ENCODE results near the gene CD59.
A peak's percentile ranks its signal among the peaks of the same experiment; 100 is the strongest.

The CD59 gene

DNA sequence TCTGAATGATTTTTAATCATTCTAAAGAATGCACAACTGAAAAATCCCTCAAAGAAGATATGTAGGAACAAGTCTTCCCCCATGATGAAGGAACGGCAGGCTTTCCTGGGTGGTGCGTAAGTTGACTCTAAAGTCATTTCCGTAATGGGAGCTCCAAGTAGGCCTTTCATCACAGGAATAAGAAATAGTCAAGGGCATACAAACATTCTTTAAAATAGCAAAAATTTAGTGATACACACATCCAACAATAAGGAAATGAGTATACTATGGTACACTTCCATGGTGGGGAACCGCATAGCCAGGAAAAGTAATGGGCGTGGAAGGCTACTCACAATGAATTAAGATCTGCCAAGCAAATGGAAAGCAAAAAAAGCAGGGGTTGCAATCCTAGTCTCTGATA, 10.7 kb downstream of the CD59 start:
- peaks cover 0 to 16% (median 14%) of the 10 kb centered on the region in 4 experiments for H3K36me3 ChIP-seq (ENCODE audit: control insufficient read depth in 4 of 4, insufficient read depth in 4 of 4, low read length in 3 of 4)
- DNase-seq, result no peak
- ChIA-PET POLR2A (no interaction called here), CTCF (interaction anchor here (2.7 to 12.6 kb wide), 2 partner anchors 10 to 17 kb away, joined by 14 to 142 read pairs; partner anchors contain the start of gene CD59)
- peaks cover 5 to 48% (median 31%) of the 10 kb centered on the region in 4 experiments for H3K4me1 ChIP-seq (ENCODE audit: control extremely low read depth in 1 of 4, control insufficient read depth in 4 of 4, insufficient read depth in 4 of 4, low read length in 3 of 4)
- H3K9me3 ChIP-seq (ENCODE audit: control extremely low read depth in 1 of 5, control insufficient read depth in 4 of 5, insufficient read depth in 2 of 5, low read depth in 1 of 5, low read length in 4 of 5), result no peaks in the 10 kb centered on the region
- 62% methylated on average over 3 of the region's 5 CpGs for WGBS (ENCODE audit: insufficient coverage)
- H3K27ac ChIP-seq (ENCODE audit: insufficient read depth in 1 of 2, low read depth in 1 of 2, low read length in 2 of 2, poor library complexity in 1 of 2, severe bottlenecking in 2 of 2), result no peak overlapping the region
- no peaks in the 10 kb centered on the region for H3K27me3 ChIP-seq (replicated peaks in 2 of 5; ENCODE audit: control insufficient read depth in 4 of 5, insufficient read depth in 5 of 5, low read length in 4 of 5)
- H3K4me3 ChIP-seq (ENCODE audit: control insufficient read depth in 1 of 7, extremely low read depth in 1 of 7, insufficient read depth in 4 of 7, low read depth in 2 of 7, low read length in 6 of 7), result no peak overlapping the region

DNA sequence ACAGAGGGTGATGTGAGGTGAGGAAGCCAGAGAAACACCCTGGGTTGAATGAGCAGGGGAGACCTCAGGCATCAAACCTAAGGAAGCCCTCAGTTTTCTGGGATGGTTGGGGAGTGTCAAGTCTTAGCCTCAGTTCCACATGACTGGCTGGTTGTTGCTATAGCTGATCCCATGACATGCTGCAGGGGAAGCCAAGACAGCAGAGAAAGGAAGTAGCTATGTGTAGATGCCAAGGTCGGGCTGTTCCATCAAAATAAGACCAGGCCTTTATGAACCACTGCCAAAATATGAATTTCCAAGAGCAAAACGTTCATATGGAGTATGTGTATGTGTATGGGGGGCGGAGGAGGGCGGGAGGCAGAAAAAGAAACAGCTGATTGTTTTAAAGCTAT, 11.6 kb downstream of the CD59 start:
- Histone ChIP-seq H3K4me3 (ENCODE audit: control insufficient read depth in 1 of 7, extremely low read depth in 1 of 7, insufficient read depth in 4 of 7, low read depth in 2 of 7, low read length in 6 of 7) (no peak overlapping the region), H3K27ac (ENCODE audit: insufficient read depth in 1 of 2, low read depth in 1 of 2, low read length in 2 of 2, poor library complexity in 1 of 2, severe bottlenecking in 2 of 2) (peak overlapping the region in 1 of 2 experiments; percentile 28)
- CTCF ChIA-PET, result interaction anchor here (0.9 to 12.6 kb wide), 5 partner anchors 9 to 206 kb away, joined by 3 to 142 read pairs (median 14); partner anchors contain the start of gene CD59

DNA sequence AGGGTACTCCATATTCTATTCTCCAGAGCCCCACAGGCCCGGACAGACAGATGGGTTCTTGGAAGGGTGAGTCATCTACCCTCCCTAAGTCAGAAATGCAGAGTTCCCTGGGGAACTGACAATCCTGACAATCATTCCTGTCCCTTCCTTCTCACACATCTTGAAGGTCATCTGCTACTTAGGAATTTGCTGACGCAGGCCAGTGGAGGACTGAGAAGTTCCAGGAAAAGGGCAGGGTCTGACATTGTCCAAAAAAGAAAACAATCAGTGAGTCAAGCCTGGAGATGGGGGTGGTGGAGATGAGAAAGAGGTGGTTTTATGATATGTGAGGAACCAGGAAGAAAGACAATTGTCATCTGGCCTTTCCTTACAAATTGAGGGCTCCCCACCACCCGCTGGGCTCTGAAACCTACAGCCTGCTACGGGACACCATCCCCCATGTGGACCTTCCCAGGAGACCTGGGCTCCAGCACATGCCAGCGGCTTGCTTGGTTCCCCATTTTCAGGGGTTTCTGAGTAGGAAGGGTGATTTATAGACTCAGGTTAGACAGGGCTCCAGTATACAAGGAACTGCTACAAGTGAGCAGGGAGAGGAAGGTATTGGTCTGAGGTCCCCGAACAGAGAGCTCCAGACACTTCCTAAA, 12.9 kb downstream of the CD59 start:
- peak overlapping the region in 4 of 7 experiments; percentile 1 to 41 (median 18) for H3K4me3 ChIP-seq (ENCODE audit: control insufficient read depth in 1 of 7, extremely low read depth in 1 of 7, insufficient read depth in 4 of 7, low read depth in 2 of 7, low read length in 6 of 7)
- WGBS (ENCODE audit: insufficient coverage), result 33% methylated on average over 3 of the region's 6 CpGs

More for the DNA sequence above, 11.6 kb downstream of the CD59 start:
- no peaks in the 10 kb centered on the region for H3K27me3 ChIP-seq (replicated peaks in 2 of 5; ENCODE audit: control insufficient read depth in 4 of 5, insufficient read depth in 5 of 5, low read length in 4 of 5)
- POLR2A ChIA-PET, result interaction anchor here (2.3 kb wide), 1 partner anchor 9 kb away, joined by 6 read pairs; no protein-coding TSS in a partner anchor
- H3K9me3 ChIP-seq (ENCODE audit: control extremely low read depth in 1 of 5, control insufficient read depth in 4 of 5, insufficient read depth in 2 of 5, low read depth in 1 of 5, low read length in 4 of 5), result no peaks in the 10 kb centered on the region
- 0% methylated on average over 1 of the region's 4 CpGs for WGBS (ENCODE audit: insufficient coverage)
- H3K4me1 ChIP-seq (ENCODE audit: control extremely low read depth in 1 of 4, control insufficient read depth in 4 of 4, insufficient read depth in 4 of 4, low read length in 3 of 4), result peaks cover 5 to 48% (median 31%) of the 10 kb centered on the region in 4 experiments
- H3K36me3 ChIP-seq (ENCODE audit: control insufficient read depth in 4 of 4, insufficient read depth in 4 of 4, low read length in 3 of 4), result peaks cover 2 to 22% (median 17%) of the 10 kb centered on the region in 4 experiments
- peak in 2 of 3 donors; percentile 20 to 58 for DNase-seq

DNA sequence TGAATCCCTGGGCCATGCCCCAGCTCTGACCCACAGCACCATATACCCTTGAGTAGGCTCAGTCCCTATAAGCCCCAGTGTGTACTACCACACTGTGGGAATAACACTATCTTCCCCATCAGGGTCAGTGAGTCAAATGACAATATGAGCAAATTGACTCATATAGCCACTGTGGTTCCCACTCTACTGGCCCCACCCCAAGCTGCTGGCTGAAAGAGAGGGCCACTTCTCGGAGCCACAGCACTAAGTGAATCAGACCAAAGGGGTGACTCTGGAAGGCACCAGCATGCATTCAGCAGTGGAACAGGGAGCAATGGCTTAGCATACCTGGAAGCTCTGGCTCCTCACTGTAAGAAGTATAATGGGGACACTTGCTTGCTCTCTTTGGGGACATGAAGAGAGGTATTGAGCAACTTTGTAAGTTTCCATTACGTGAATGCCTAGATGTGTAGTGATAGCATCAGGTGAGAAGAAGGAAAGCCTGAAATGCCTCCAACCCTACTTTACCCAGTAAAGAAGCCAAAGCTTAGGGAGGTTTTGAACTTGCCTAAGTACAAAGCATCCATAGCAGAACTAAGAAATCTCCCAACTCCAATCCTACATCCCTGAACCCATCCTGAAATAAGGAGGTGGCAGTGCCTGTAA, 13.5 kb downstream of the CD59 start:
- no peaks in the 10 kb centered on the region for H3K27me3 ChIP-seq (replicated peaks in 2 of 5; ENCODE audit: control insufficient read depth in 4 of 5, insufficient read depth in 5 of 5, low read length in 4 of 5)
- 100% methylated on average over 1 of the region's 2 CpGs for WGBS (ENCODE audit: insufficient coverage)
- no peaks in the 10 kb centered on the region for H3K9me3 ChIP-seq (ENCODE audit: control extremely low read depth in 1 of 5, control insufficient read depth in 4 of 5, insufficient read depth in 2 of 5, low read depth in 1 of 5, low read length in 4 of 5)
- no peak overlapping the region for H3K4me3 ChIP-seq (ENCODE audit: control insufficient read depth in 1 of 7, extremely low read depth in 1 of 7, insufficient read depth in 4 of 7, low read depth in 2 of 7, low read length in 6 of 7)
- DNase-seq, result no peak
- H3K4me1 ChIP-seq (ENCODE audit: control extremely low read depth in 1 of 4, control insufficient read depth in 4 of 4, insufficient read depth in 4 of 4, low read length in 3 of 4), result peaks cover 5 to 48% (median 31%) of the 10 kb centered on the region in 4 experiments
- peak overlapping the region in 1 of 2 experiments; percentile 28 for H3K27ac ChIP-seq (ENCODE audit: insufficient read depth in 1 of 2, low read depth in 1 of 2, low read length in 2 of 2, poor library complexity in 1 of 2, severe bottlenecking in 2 of 2)
- ChIA-PET POLR2A (interaction anchor here (2.3 kb wide), 1 partner anchor 11 kb away, joined by 6 read pairs; no protein-coding TSS in a partner anchor), CTCF (interaction anchor here (1.2 to 12.6 kb wide), 4 partner anchors 9 to 20 kb away, joined by 3 to 142 read pairs (median 55); partner anchors contain the start of gene CD59)
- peaks cover 2 to 25% (median 22%) of the 10 kb centered on the region in 4 experiments for H3K36me3 ChIP-seq (ENCODE audit: control insufficient read depth in 4 of 4, insufficient read depth in 4 of 4, low read length in 3 of 4)

More for the DNA sequence above, 12.9 kb downstream of the CD59 start:
- no peaks in the 10 kb centered on the region for H3K9me3 ChIP-seq (ENCODE audit: control extremely low read depth in 1 of 5, control insufficient read depth in 4 of 5, insufficient read depth in 2 of 5, low read depth in 1 of 5, low read length in 4 of 5)
- H3K36me3 ChIP-seq (ENCODE audit: control insufficient read depth in 4 of 4, insufficient read depth in 4 of 4, low read length in 3 of 4), result peaks cover 2 to 25% (median 22%) of the 10 kb centered on the region in 4 experiments
- H3K4me1 ChIP-seq (ENCODE audit: control extremely low read depth in 1 of 4, control insufficient read depth in 4 of 4, insufficient read depth in 4 of 4, low read length in 3 of 4), result peaks cover 5 to 48% (median 31%) of the 10 kb centered on the region in 4 experiments
- peak overlapping the region in 1 of 2 experiments; percentile 28 for H3K27ac ChIP-seq (ENCODE audit: insufficient read depth in 1 of 2, low read depth in 1 of 2, low read length in 2 of 2, poor library complexity in 1 of 2, severe bottlenecking in 2 of 2)
- ChIA-PET POLR2A (interaction anchor here (1.0 to 2.3 kb wide), 2 partner anchors 10 kb away, joined by 3 to 6 read pairs; no protein-coding TSS in a partner anchor), CTCF (interaction anchor here (0.9 to 12.6 kb wide), 6 partner anchors 8 to 207 kb away, joined by 3 to 142 read pairs (median 10); partner anchors contain the start of gene CD59)
- H3K27me3 ChIP-seq (replicated peaks in 2 of 5; ENCODE audit: control insufficient read depth in 4 of 5, insufficient read depth in 5 of 5, low read length in 4 of 5), result no peaks in the 10 kb centered on the region
- DNase-seq, result peak; percentile 54 to 88 (median 79)

DNA sequence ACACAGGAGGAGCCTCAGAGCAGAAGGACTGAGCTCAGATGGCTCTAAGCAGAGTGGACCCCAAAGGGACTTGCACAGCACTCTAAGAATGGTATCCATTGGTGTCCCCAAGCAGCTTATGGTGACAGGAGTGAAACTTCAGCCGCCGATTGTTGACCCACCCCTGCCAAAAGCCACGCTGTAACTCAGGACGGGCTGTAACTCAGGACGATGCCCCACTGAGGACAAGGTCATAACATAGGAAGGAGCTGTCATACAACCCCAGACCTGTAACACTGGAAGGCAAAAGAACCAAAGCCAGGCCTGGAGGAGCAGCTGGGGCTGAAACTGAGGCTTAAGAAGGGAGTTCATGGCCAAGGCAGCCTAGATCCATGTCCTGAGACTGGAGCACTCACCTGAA, 14.2 kb downstream of the CD59 start:
- CTCF ChIA-PET, result interaction anchor here (1.2 to 12.6 kb wide), 4 partner anchors 8 to 20 kb away, joined by 3 to 142 read pairs (median 55); partner anchors contain the start of gene CD59
- 98% methylated on average over 5 of the region's 5 CpGs for WGBS (ENCODE audit: insufficient coverage)
- Histone ChIP-seq H3K36me3 (ENCODE audit: control insufficient read depth in 4 of 4, insufficient read depth in 4 of 4, low read length in 3 of 4) (peaks cover 2 to 32% (median 25%) of the 10 kb centered on the region in 4 experiments), H3K27me3 (replicated peaks in 2 of 5; ENCODE audit: control insufficient read depth in 4 of 5, insufficient read depth in 5 of 5, low read length in 4 of 5) (no peaks in the 10 kb centered on the region), H3K4me1 (ENCODE audit: control extremely low read depth in 1 of 4, control insufficient read depth in 4 of 4, insufficient read depth in 4 of 4, low read length in 3 of 4) (peaks cover 5 to 48% (median 31%) of the 10 kb centered on the region in 4 experiments), H3K27ac (ENCODE audit: insufficient read depth in 1 of 2, low read depth in 1 of 2, low read length in 2 of 2, poor library complexity in 1 of 2, severe bottlenecking in 2 of 2) (no peak overlapping the region), H3K9me3 (ENCODE audit: control extremely low read depth in 1 of 5, control insufficient read depth in 4 of 5, insufficient read depth in 2 of 5, low read depth in 1 of 5, low read length in 4 of 5) (no peaks in the 10 kb centered on the region), H3K4me3 (ENCODE audit: control insufficient read depth in 1 of 7, extremely low read depth in 1 of 7, insufficient read depth in 4 of 7, low read depth in 2 of 7, low read length in 6 of 7) (no peak overlapping the region)
- no peak for DNase-seq
- POLR2A ChIA-PET, result no interaction called here

DNA sequence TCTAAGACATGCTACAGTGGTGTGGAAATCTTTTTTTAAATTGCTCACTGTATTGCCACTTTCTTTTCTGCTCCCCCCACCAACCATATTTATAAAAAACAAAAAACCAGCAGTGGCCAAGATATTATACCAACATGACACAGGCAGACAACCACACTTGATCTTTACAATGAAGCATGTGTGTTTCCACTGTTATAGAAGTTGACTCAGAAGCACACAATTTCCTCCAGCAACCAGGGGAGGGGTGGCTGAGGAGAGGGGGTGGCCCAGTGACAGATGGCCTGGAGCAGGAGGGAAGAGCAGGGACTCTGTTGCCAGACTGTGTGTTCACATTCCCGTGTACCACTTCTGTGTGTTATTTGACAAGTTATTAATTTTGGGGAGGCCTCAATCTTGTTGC, 14.8 kb downstream of the CD59 start:
- WGBS (ENCODE audit: insufficient coverage), result 40% methylated on average over 1 of the region's 1 CpG
- H3K9me3 ChIP-seq (ENCODE audit: control extremely low read depth in 1 of 5, control insufficient read depth in 4 of 5, insufficient read depth in 2 of 5, low read depth in 1 of 5, low read length in 4 of 5), result no peaks in the 10 kb centered on the region
- POLR2A ChIA-PET, result no interaction called here
- H3K4me3 ChIP-seq (ENCODE audit: control insufficient read depth in 1 of 7, extremely low read depth in 1 of 7, insufficient read depth in 4 of 7, low read depth in 2 of 7, low read length in 6 of 7), result no peak overlapping the region
- DNase-seq, result no peak
- CTCF ChIA-PET, result interaction anchor here (1.2 to 12.6 kb wide), 3 partner anchors 14 to 21 kb away, joined by 3 to 142 read pairs (median 105); partner anchors contain the start of gene CD59
- peaks cover 3 to 37% (median 29%) of the 10 kb centered on the region in 4 experiments for H3K36me3 ChIP-seq (ENCODE audit: control insufficient read depth in 4 of 4, insufficient read depth in 4 of 4, low read length in 3 of 4)
- peaks cover 5 to 48% (median 31%) of the 10 kb centered on the region in 4 experiments for H3K4me1 ChIP-seq (ENCODE audit: control extremely low read depth in 1 of 4, control insufficient read depth in 4 of 4, insufficient read depth in 4 of 4, low read length in 3 of 4)
- H3K27ac ChIP-seq (ENCODE audit: insufficient read depth in 1 of 2, low read depth in 1 of 2, low read length in 2 of 2, poor library complexity in 1 of 2, severe bottlenecking in 2 of 2), result no peak overlapping the region
- no peaks in the 10 kb centered on the region for H3K27me3 ChIP-seq (replicated peaks in 2 of 5; ENCODE audit: control insufficient read depth in 4 of 5, insufficient read depth in 5 of 5, low read length in 4 of 5)
